ENCODE measurements around the gene SKA2.

SKA2 gene

GRCh38 chr17:59172436-59173004 is 17.5 kb upstream of the SKA2 start:
- Histone ChIP-seq H3K4me2 (ENCODE audit: low read depth, low read length, poor library complexity, severe bottlenecking) (no peak overlapping the region), H3K9me3 (ENCODE audit: insufficient read depth, low read depth, low read length) (no peaks in the 10 kb centered on the region), H2AFZ (ENCODE audit: low read length) (no peak overlapping the region)

GRCh38 chr17:59167571-59168001 is 12.6 kb upstream of the SKA2 start:
- Histone ChIP-seq H3K27me3 (ENCODE audit: insufficient read depth, low read length, poor library complexity, severe bottlenecking) (no peaks in the 10 kb centered on the region), H2AFZ (ENCODE audit: low read length) (no peak overlapping the region), H3K9me2 (replicated peaks; ENCODE audit: low read depth, low read length) (no peaks in the 10 kb centered on the region), H3K36me3 (ENCODE audit: insufficient read depth, low read length) (peaks cover 33% of the 10 kb centered on the region; the same call in 1 of the 2 replicates), H3K4me1 (ENCODE audit: insufficient read depth, low read length, poor library complexity, severe bottlenecking) (peaks cover 11% of the 10 kb centered on the region), H3K4me3 (ENCODE audit: low read length, poor library complexity, severe bottlenecking) (no peak overlapping the region), H3K4me2 (ENCODE audit: low read depth, low read length, poor library complexity, severe bottlenecking) (peak overlapping the region; percentile 25), H3K79me2 (ENCODE audit: insufficient read depth, low read length) (peaks cover 80% of the 10 kb centered on the region), H3K9ac (ENCODE audit: low read depth, low read length, poor library complexity, severe bottlenecking) (no peak overlapping the region), H4K20me1 (ENCODE audit: insufficient read depth, low read length, poor library complexity, severe bottlenecking) (peaks cover 8% of the 10 kb centered on the region), H3K9me3 (ENCODE audit: insufficient read depth, low read depth, low read length) (no peaks in the 10 kb centered on the region), H3F3A (ENCODE audit: low read depth) (no peaks in the 10 kb centered on the region)
- TF ChIP-seq CTCF (conservative IDR thresholded peaks at IDR 0.05; ENCODE audit: low read length) (no peak), EZH2phosphoT487 (IDR thresholded peaks at IDR 0.05; ENCODE audit: borderline replicate concordance) (no peak)

More at GRCh38 chr17:59172436-59173004, 17.5 kb upstream of the SKA2 start:
- Histone ChIP-seq H3K4me3 (ENCODE audit: low read length, poor library complexity, severe bottlenecking) (no peak overlapping the region), H3K36me3 (ENCODE audit: insufficient read depth, low read length) (peaks cover 67% of the 10 kb centered on the region; the same call in 1 of the 2 replicates), H3K9me2 (replicated peaks; ENCODE audit: low read depth, low read length) (no peaks in the 10 kb centered on the region), H4K20me1 (ENCODE audit: insufficient read depth, low read length, poor library complexity, severe bottlenecking) (peaks cover under 1% of the 10 kb centered on the region), H3K27me3 (ENCODE audit: insufficient read depth, low read length, poor library complexity, severe bottlenecking) (no peaks in the 10 kb centered on the region), H3F3A (ENCODE audit: low read depth) (no peaks in the 10 kb centered on the region), H3K4me1 (ENCODE audit: insufficient read depth, low read length, poor library complexity, severe bottlenecking) (no peaks in the 10 kb centered on the region), H3K9ac (ENCODE audit: low read depth, low read length, poor library complexity, severe bottlenecking) (no peak overlapping the region), H3K79me2 (ENCODE audit: insufficient read depth, low read length) (peaks cover 69% of the 10 kb centered on the region)
- TF ChIP-seq EZH2phosphoT487 (IDR thresholded peaks at IDR 0.05; ENCODE audit: borderline replicate concordance) = no peak
- no peak for TF ChIP-seq CTCF (conservative IDR thresholded peaks at IDR 0.05; ENCODE audit: low read length)

- Histone ChIP-seq H3K9me2 (replicated peaks; ENCODE audit: low read depth, low read length) (no peaks in the 10 kb centered on the region), H2AFZ (ENCODE audit: low read length) (no peak overlapping the region), H4K20me1 (ENCODE audit: insufficient read depth, low read length, poor library complexity, severe bottlenecking) (peaks cover 8% of the 10 kb centered on the region), H3K9me3 (ENCODE audit: insufficient read depth, low read depth, low read length) (no peaks in the 10 kb centered on the region), H3K27me3 (ENCODE audit: insufficient read depth, low read length, poor library complexity, severe bottlenecking) (no peaks in the 10 kb centered on the region), H3K36me3 (ENCODE audit: insufficient read depth, low read length) (peaks cover 20% of the 10 kb centered on the region; the same call in 1 of the 2 replicates), H3K4me1 (ENCODE audit: insufficient read depth, low read length, poor library complexity, severe bottlenecking) (peaks cover 26% of the 10 kb centered on the region), H3K79me2 (ENCODE audit: insufficient read depth, low read length) (peaks cover 90% of the 10 kb centered on the region), H3K4me3 (ENCODE audit: low read length, poor library complexity, severe bottlenecking) (peak overlapping the region; percentile 28), H3K4me2 (ENCODE audit: low read depth, low read length, poor library complexity, severe bottlenecking) (peak overlapping the region; percentile 61), H3F3A (ENCODE audit: low read depth) (no peaks in the 10 kb centered on the region), H3K9ac (ENCODE audit: low read depth, low read length, poor library complexity, severe bottlenecking) (peak overlapping the region; percentile 39)
- TF ChIP-seq CTCF (conservative IDR thresholded peaks at IDR 0.05; ENCODE audit: low read length) (peak; percentile 76), EZH2phosphoT487 (IDR thresholded peaks at IDR 0.05; ENCODE audit: borderline replicate concordance) (no peak)
Observed at GRCh38 chr17:59165933-59166342, 11.0 kb upstream of the SKA2 start.

Data from Loucy (cell line).